HPDE6-E6E7 (cell line): Measurements from ENCODE around the gene FGF23.

ENCODE experiments used
- DNase-seq: peaks from one replicate; pipeline ENCODE4 v3.0.0; 2011; ENCODE audit warnings: missing footprints; ENCODE audit errors: extremely low spot score

The FGF23 gene

DNA sequence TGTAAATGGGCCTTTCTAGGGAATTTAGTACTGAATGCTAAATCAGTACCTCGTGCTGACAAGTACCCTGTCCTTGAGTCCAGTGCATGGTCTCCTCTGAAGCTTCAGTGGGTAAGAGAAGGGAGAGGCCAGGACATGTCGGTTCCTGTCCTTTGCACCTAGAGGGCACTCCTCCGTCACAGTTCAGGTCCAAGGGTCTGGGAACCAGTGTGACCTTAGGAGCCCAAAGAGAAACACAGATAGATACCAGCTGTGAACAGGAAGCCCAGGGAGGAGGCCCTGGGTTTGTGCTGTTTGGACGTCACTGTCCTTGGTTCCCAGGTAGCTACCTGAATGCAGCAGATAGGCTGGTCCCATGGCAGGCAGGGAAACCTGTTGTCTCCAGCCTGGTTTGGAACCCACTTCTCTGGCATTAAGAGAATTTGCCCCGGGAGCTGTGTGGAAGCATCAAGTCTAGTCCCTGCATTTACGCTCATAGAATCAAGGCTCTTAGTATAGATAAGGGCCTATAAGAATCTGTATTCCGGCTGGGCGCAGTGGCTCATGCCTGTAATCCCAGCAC is 3.9 kb upstream of the FGF23 start:
- no peak for DNase-seq

DNA sequence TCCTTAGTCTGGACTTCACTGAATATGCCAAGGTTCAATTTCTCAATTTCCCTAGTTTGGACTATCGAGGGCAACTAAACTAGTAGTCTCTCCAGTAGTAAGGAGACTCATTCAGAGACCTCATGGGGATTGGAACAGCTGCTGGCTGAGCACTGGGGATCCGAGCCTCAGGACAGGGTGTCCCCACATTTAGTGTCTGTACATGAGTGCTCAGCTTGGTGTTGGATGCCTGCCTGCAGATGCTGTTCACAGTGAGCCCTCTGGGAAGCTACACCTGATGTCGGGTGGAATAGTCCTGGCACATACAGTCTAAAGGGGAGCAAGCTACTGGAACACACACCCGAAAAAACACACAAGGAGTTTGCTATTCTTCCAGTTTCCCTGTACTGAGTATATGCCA is 820 bp upstream of the FGF23 start:
- DNase-seq, result no peak

DNA sequence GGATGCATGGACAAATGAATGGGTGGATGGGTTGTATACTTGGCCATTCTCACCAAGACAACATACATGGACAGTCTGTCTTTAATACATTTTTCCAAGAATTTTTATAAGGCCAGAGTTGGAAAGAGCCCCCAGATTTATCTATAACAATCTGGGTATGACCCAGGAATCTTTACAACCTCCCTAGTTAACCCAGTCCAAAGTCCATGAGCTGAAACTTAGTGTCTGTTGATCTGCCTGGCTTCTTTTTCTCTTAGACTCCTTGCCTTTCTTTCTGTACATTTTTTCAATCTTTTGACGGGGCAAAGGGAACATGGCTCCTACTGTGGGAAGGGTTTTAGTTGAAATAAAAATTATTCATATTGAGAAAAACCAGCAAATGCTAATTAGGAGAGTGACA is 740 bp downstream of the FGF23 start:
- no peak for DNase-seq

DNA sequence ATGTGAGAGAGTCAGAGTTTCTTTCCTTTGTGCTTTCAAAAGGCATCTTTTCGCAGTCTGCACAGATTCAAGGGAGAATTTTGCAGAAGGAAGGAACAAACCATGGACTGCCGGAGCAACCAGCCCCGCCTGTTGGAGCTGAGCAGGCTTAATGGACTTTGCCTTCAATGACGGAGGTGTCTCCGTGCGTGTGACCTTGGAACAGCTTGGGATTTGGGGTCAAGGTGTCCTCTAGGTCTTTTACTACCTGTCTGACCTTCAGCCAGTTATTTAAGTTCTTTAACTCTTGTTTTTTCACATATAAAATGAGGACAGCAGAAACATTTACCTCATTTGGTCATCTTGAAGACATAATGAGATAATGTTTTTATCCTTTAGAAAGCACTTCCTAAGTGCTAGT is 4.1 kb downstream of the FGF23 start:
- no peak for DNase-seq

DNA sequence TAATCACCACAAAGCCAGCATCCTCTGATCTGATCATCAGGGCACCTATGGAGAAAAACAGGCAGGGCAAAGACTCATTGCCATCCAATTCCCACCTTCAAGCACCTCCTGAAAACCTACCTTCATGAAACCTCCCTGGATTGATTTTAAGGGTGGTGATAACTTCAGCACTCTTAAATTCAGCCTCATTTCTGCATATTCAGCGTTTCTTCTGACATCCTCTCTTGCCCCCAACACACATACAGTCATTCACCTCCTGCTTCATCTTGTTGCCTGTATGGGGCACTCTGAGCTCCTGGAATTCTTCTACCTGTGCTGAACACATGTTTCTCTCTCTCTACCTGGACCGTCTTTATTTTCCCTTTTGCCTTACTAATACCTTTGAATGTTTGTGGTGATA is 6.9 kb downstream of the FGF23 start:
- DNase-seq, result no peak

DNA sequence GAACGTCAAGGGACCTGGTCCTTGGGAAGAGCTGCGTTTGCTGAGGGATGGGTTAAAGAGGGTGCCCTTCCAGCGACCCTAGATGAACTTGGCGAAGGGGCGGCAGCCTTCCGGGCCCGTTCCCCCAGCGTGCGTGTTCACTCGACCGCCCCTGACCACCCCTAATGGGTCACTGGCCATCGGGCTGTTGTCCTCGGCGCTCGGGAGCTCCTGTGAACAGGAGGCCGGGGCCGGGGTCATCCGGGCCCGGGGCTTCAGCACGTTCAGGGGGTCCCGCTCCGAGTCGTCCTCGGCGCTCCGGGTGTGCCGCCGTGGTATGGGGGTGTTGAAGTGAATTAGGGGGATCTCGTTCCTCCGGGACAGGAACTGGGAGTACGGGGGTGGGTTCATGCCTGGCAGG is 9.2 kb downstream of the FGF23 start:
- no peak for DNase-seq

DNA sequence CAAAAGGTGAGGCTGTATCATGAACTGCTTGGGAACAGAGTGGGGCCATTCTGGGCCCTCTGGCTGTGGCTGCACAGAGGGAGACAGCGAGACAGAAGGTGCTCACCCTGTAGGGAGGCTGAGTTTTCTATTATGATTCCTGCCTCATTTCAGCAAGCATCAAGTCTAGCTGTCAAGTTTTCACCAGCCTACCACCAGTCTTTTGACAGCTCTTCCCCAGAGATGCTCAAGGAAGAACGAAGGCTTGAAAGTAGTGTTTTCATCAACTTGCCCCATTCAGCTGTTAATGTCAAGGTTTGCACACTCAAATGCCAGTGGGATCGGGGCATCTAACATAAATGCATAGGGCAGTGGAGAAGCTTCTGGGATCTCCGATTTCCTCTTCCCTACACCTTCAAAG is 10.0 kb downstream of the FGF23 start:
- DNase-seq, result no peak

DNA sequence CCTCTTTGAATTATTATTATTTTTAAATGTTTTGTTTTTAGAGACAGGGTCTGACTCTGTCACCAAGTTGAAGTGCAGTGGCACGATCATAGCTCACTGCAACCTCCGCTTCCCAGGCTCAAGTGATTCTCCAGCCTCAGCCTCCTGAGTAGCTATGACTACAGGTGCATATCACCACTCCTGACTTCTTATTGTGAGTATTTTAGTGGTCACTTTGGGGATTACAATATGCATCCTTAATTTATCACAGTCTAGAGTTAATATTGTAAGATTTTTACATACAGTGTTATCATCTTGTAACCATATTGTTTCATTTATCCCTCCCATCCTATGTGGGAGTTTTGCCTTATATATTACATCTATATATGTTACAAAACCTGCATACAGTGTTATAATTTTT is 13.4 kb downstream of the FGF23 start:
- DNase-seq, result no peak

DNA sequence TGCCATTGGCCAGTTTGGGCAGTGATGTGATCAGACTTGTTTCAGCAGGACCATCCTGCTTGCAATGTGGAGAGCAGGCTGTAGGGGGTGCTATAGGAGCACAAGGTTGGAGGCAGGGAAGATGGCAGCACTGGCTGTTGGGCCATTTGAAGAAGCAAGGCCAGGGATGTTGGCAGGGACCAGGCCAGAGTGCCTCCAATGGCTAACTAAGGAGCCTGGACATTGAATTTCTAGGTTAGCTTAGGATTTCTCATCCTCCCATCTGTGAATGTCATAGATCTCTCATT is 23.5 kb downstream of the FGF23 start:
- no peak for DNase-seq

DNA sequence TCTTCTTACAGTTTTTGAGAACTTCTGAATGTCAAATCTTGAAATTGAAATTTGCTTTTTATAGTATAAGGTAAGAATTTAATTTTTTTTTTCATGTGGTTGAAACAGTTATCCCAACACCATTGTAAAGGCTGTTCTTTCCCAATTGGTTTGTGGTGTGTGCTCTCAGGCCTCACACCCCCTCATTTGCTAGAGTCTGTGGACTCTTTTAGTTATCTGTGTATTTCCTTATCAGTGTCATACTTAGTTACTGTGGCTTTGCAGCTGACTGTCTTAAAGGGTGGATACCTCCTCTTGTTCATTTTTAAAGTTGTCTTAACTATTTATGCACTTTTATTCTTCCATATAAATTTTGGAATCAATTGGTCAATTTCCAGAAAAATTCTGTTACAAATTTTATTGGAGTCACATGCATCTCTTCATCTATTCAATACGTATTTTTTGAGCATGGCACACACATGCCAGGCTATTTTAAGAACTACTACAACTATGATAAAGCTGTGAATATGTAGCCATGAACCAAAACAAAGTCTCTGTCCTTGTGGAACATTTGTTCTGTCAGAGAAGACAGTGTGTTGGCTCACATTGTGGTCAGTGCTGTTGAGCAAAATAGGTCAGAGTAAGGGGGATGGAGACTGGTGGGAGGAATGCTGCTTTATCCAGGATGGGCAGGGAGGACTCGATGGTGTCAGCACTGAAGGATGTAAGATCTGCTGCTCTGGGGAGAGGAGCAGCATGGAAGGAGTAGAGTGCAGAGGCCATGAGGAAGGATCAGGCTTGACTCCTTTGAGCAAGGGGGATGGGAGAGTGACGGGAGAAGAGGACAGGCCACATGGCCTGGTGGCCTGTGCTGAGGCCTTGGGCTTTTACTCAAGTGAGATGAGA is 24.1 kb downstream of the FGF23 start:
- DNase-seq, result no peak

DNA sequence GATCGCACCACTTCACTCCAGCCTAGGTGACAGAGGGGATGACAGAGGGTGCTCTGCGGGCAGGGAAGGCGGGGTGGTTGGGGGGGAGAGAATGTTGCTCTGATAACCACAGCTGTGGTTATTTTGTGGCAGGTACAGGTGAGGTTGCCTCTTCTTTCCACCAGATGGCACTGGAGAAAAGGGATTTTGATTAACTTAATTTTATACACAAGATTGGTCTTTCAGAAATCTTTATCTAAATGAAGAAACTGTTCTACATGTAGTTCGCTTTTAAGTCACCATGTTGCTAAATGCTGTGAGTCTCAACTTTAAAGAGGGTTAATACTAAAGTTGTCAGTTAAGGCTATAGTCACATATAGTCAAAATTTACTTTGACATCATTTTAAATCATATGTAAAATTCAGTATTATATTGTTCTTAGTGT is 25.7 kb downstream of the FGF23 start:
- peak; percentile 19 for DNase-seq

DNA sequence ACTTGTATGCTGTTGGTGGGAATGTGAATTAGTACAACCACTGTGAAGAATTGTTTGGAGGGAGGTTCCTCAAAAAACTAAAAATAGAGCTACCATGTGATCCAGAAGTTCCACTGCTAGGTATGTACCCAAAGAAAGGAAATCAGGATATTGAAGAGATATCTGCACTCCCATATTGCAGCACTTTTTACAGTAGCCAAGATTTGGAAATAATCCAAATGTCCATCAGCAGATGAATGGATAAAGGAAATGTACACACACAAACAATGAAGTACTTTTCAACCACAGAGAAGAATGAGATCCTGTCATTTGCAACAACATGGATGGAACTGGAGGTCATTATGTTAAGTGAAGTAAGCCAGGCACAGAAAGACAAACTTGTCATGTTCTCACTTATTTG is 32.6 kb downstream of the FGF23 start:
- DNase-seq, result no peak

DNA sequence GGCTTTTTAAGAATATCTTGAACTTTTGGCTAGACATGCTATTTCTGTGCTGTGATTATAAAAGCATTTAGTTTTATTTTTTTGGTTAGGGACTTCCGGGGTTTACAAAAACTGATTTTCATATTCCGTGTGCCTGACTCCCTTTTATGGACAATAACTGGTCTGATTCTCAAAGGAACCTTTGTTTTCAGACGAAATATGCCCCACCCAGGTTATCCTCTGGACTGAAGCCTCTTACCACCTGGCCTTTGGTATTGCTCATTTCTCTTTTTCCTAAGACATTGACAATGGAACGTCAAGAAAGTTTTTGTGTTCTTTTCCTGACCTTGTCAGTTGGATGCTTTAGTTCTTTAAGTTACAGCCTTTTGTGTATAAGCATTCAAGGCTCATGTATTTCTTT is 47.7 kb downstream of the FGF23 start:
- no peak for DNase-seq

DNA sequence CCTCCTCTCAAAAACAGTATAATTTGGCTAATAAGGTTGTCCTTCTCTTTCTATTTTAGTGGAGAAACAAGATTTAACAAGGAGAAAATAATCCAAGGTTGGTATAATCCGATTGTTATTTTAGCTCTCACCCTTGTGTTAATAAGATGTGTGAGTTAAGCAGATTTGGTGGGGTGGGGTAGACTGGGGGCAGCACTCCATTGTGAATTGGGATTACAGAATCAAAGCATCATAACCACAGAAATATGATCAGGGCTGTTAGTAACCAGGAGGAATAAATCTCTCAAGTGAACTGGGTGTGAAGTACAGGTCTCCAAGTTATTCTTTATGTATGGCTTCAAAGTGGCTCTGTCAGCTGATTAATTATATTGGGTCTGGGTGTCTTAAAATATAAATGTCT is 48.3 kb downstream of the FGF23 start:
- DNase-seq, result no peak

DNA sequence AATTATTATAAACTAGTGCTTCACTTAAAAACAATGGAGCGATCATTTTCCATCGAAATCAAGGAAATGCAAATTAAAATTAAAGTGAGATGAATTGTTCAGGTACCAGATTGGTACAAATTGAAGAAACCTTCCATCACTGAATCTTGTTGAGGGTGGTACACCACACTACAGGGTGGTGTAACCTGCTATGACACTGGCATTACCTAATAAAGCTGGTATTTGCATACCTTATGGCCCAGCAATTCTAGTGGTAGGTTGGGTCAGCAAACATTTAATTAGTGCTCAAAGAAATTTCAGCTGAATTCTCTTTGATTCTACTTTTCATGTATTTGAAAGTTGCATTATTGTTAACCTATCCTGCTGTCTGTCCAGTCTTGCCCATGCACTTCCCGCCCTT is 49.3 kb downstream of the FGF23 start:
- DNase-seq, result no peak

DNA sequence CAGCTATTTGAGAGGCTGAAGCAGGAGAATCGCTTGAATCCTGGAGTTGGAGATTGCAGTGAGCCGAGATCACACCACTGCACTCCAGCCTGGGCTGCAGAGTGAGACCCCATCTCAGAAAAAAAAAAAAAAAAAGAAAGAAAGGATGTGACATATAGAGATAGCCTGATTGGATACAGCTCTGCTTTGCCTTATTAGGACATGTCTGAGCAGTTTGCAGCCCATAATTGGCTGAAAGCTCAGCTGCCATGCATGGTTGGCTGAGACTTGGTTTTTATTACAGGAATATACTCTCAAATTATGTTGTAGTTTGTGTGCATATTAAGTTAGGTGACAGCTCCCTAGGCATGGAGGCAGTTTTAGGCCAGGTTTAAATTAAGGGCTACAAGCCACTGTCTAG is 52.2 kb downstream of the FGF23 start:
- no peak for DNase-seq

DNA sequence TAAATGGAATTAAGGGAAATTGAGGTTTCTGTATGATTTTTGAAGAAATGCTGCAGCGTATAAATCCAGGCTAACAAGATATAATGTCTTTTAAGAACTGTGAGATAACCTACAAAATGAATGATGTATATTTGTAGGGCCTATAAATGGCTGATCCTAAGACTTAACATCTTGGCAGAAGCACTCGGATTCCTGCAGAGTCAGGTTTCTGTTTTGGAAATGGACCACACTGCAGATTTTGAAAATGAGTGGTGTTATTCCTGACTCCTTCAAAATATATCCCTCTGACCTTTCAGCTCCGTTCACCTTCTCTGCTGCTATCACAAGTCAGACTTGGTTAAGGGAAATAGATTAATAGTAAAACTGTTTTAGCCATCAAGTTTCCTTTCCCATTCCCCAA is 53.5 kb downstream of the FGF23 start:
- DNase-seq, result no peak

DNA sequence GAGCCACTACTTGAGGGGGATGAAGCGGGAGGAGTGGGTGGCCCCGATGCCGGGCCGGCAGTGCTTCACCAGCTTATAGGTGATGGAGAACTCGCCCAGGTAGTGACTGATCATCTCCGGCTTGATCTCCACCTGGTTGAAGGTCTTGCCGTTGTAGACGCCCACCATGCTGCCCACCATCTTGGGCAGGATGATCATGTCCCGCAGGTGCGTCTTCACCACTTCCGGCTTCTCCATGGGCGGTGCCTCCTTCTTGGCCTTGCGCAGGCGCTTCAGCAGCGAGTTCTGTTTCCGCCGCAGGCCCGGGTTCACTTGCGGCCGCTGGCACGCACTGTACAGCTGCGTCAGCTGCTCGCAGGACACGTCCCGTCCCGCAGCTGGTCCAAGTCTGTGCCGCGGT is 55.1 kb downstream of the FGF23 start:
- DNase-seq, result no peak

DNA sequence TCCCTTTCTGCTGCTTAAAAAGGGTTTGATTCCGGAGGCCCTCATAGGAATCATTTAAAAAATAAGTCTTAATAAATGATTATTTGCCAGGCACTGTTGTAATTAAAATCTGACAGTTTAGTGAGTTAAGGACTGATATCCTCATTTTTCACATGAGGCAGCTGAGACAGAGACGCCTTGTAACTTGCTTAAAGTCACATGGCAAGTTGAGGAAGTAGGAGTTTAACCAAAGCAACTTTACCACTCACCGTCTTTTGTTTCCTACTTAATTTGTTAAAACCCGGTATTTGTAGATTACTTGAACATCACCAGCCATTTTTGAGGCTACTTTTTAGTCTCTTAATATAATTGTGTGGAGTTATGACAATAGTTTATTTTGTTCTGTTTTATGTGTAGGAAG is 56.1 kb downstream of the FGF23 start:
- no peak for DNase-seq

DNA sequence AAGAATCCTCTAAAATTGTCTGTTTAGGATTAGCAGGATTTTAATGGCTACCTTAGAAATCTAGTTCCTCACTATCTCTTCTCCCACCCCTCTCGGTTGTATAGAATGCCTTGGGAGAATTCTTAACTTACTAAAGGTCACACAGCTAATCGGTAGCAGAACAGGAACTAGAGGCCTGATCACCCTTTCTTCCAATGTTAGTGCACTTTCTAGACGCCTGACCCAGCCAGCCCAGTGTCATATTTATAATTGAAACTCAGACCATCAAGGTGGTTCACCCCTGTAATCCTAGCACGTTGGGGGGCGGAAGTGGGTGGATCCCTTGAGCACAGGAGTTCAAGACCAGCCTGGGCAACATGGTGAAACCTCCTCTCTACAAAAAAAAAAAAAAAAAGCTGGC is 56.8 kb downstream of the FGF23 start:
- DNase-seq, result no peak

DNA sequence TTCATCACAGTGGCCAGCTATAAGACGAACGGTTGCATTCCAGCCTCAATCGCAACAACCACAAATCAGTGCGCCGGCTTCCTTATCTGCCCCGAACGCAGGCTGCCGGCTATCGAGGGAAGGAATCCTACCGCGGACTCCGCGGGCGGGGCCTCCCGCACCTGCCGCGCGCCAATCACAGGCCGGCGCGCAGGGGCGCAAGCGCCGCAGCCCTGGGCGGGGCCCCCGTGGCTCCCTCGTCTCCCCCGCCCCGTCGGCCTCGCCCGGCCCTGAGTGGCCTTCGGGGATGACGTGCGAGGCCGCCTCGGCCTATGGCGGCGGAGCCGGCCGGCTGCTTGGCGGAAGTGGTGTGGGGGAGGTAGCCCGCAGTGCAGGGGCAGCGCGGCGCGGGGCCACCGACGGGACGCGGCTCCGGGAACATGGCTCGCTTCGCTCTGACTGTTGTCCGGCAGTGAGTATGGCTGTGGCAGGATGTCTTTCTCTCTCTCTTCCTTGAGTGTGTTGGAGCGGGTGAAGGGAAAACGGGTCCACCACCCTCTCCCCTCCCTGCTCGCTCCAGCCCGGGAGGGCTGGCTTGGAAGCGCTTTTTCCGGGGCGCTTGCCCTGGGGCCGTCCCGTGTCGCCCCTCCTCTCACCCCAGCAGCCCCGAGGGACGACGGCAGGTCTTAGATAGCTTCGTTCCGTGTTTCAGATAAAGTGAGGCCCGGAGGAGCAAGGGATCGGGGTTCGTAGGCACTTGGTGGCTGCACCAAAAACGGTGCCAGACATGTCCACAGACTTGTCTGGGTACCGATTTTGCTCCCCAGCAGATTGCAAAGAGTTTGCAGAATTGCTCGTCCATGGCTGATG is 58.4 kb downstream of the FGF23 start, which contains the start of gene TIGAR:
Gene TIGAR (plus strand): TSS at position 361 of the 849 bp plus-strand sequence. CDS start 59 bp downstream, at position 420.
- DNase-seq, result peak; percentile 95

DNA sequence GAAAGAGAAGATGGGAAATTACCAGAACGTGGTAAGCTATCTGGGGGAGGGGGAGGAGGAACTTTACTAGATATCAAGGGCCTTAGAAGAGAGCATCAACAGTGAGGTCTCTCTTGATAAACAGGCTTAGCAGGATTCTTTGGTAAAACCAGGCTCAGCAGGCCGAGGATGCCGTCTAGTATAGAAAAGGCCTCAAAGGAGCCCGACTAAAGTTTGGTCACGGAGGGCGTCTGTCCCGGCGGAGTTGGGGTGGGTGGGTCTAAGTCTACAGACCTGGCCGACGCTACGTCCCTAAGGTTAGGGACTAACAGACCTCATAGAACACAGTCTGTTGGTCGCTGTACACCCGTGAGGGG is 59.0 kb downstream of the FGF23 start:
- DNase-seq, result peak; percentile 22
